GM12878 (cell line): ENCODE data around the gene PTPRN2.

Experiments used
- BRCA1 ChIP-seq: IDR thresholded peaks from 2 replicates; pipeline ENCODE4 v1.6.1; 2011; ENCODE audit warnings: low read depth, low read length, improper control_type of control experiment
- CBX5 ChIP-seq: sonication (generic); IDR thresholded peaks from 2 replicates; pipeline ENCODE4 v1.6.1; 2016; ENCODE audit warnings: low read depth, moderate library complexity, mild to moderate bottlenecking, inconsistent platforms
- CREM ChIP-seq: IDR thresholded peaks from 2 replicates; pipeline ENCODE4 v1.6.1; 2014; ENCODE audit warnings: antibody characterized with exemption, low read depth
- HDGF ChIP-seq: fragments of 450-650 bp; IDR thresholded peaks from 2 replicates; pipeline ENCODE4 v1.6.1; 2016; ENCODE audit warnings: antibody characterized with exemption
- MXI1 ChIP-seq: fragments of 150-350 bp; IDR thresholded peaks from 2 replicates; pipeline ENCODE4 v1.6.1; 2011; ENCODE audit warnings: low read depth, mild to moderate bottlenecking, inconsistent platforms, low read length, improper control_type of control experiment
- MYC ChIP-seq: IDR thresholded peaks from 2 replicates; pipeline ENCODE4 v1.6.1; 2011; ENCODE audit warnings: mild to moderate bottlenecking, low read length, moderate library complexity, inconsistent platforms; ENCODE audit not compliant: insufficient read depth, insufficient replicate concordance, insufficient read length, severe bottlenecking
- POLR2AphosphoS5 ChIP-seq: IDR thresholded peaks from 2 replicates; pipeline ENCODE4 v1.6.1; 2011; ENCODE audit warnings: mild to moderate bottlenecking, low read length, inconsistent platforms
- RAD21 ChIP-seq: IDR thresholded peaks from 2 replicates; pipeline ENCODE4 v1.6.1; 2011; ENCODE audit warnings: mild to moderate bottlenecking, low read depth, low read length, moderate library complexity; ENCODE audit not compliant: insufficient read depth
- SKIL ChIP-seq: fragments of 450-650 bp; IDR thresholded peaks from 2 replicates; pipeline ENCODE4 v1.6.1; 2017; ENCODE audit warnings: mild to moderate bottlenecking, low read depth, inconsistent platforms; ENCODE audit not compliant: poor library complexity, severe bottlenecking
- SRF ChIP-seq, 2 experiments: IDR thresholded peaks; 2 replicates each; pipeline ENCODE4 v1.6.1; 2011; ENCODE audit warnings: low read depth in 2 of 2, low read length in 2 of 2, mild to moderate bottlenecking in 1 of 2, moderate library complexity in 1 of 2
- TF ChIP-seq, protein P1 (sequence below), 3 experiments: IDR thresholded peaks in 2 of 3; conservative IDR thresholded peaks in 1 of 3; 2 replicates each; pipeline ENCODE4 v1.5.1; 2011; ENCODE audit warnings: low read depth in 3 of 3, low read length in 3 of 3, mild to moderate bottlenecking in 3 of 3, control low read depth in 2 of 3, moderate library complexity in 2 of 3, inconsistent platforms in 1 of 3, mixed read lengths in 1 of 3; ENCODE audit not compliant: control insufficient read depth in 2 of 3, insufficient read depth in 1 of 3; ENCODE audit errors: extremely low read depth in 1 of 3
- TF ChIP-seq, protein P2 (sequence below): IDR thresholded peaks from 2 replicates; pipeline ENCODE4 v1.6.1; 2011; ENCODE audit warnings: low read depth, low read length, improper control_type of control experiment, borderline replicate concordance
- TF ChIP-seq, protein P3 (sequence below): IDR thresholded peaks from 2 replicates; pipeline ENCODE4 v1.6.1; 2012; ENCODE audit warnings: mild to moderate bottlenecking, low read depth, low read length

DNA sequence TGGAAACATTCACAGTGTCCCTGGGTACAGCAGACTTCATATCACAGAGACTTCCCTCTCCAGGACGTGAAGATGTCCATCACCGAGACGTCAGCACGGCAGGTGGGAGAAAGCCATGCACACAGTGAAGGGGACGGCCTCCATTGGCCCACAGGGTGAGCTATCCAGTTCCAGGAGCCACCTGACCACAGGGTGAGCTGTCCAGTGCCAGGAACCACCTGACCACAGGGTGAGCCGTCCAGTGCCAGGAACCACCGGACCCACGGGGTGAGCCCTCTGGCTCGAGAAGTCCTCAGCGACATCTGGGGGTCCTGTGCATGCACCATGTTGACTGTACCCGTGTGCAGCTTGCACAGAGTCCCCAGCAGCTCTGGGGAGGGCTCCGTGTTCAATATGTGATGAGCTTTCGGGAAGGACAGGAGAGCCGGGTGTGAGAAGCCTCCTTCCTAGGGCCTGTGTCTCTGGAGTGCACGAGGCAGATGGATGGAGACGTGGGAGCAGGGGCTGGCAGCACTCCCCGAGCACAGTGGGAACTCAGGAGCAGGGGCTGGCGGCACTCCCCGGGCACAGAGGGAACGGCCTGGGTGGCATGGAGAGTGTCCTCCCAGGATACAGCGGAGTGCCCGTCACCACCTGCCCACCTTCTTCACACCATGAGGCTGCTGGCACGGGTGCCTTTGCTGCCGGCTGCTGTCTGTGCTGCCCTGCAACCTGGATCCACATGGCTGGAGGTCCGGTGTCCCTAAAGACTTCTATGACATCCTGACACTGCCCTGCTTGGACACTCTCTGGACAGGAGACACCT, 634.6 kb downstream of the PTPRN2 start:
- TF ChIP-seq CREM: no peak
- TF ChIP-seq MXI1: no peak
- TF ChIP-seq SKIL: no peak
- no peak for TF ChIP-seq RAD21
- TF ChIP-seq POLR2AphosphoS5: no peak
- TF ChIP-seq MYC: no peak
- TF ChIP-seq, protein P1, sequence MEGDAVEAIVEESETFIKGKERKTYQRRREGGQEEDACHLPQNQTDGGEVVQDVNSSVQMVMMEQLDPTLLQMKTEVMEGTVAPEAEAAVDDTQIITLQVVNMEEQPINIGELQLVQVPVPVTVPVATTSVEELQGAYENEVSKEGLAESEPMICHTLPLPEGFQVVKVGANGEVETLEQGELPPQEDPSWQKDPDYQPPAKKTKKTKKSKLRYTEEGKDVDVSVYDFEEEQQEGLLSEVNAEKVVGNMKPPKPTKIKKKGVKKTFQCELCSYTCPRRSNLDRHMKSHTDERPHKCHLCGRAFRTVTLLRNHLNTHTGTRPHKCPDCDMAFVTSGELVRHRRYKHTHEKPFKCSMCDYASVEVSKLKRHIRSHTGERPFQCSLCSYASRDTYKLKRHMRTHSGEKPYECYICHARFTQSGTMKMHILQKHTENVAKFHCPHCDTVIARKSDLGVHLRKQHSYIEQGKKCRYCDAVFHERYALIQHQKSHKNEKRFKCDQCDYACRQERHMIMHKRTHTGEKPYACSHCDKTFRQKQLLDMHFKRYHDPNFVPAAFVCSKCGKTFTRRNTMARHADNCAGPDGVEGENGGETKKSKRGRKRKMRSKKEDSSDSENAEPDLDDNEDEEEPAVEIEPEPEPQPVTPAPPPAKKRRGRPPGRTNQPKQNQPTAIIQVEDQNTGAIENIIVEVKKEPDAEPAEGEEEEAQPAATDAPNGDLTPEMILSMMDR (IDR thresholded peaks at IDR 0.05 in 2 of 3, conservative IDR thresholded peaks at IDR 0.05 in 1 of 3; ENCODE audit: control insufficient read depth in 2 of 3, extremely low read depth in 1 of 3, insufficient read depth in 1 of 3, low read depth in 3 of 3, low read length in 3 of 3): no peak
- TF ChIP-seq CBX5: no peak
- TF ChIP-seq, protein P2, sequence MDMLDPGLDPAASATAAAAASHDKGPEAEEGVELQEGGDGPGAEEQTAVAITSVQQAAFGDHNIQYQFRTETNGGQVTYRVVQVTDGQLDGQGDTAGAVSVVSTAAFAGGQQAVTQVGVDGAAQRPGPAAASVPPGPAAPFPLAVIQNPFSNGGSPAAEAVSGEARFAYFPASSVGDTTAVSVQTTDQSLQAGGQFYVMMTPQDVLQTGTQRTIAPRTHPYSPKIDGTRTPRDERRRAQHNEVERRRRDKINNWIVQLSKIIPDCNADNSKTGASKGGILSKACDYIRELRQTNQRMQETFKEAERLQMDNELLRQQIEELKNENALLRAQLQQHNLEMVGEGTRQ: no peak
- TF ChIP-seq BRCA1: no peak
- TF ChIP-seq HDGF: no peak
- TF ChIP-seq, protein P3, sequence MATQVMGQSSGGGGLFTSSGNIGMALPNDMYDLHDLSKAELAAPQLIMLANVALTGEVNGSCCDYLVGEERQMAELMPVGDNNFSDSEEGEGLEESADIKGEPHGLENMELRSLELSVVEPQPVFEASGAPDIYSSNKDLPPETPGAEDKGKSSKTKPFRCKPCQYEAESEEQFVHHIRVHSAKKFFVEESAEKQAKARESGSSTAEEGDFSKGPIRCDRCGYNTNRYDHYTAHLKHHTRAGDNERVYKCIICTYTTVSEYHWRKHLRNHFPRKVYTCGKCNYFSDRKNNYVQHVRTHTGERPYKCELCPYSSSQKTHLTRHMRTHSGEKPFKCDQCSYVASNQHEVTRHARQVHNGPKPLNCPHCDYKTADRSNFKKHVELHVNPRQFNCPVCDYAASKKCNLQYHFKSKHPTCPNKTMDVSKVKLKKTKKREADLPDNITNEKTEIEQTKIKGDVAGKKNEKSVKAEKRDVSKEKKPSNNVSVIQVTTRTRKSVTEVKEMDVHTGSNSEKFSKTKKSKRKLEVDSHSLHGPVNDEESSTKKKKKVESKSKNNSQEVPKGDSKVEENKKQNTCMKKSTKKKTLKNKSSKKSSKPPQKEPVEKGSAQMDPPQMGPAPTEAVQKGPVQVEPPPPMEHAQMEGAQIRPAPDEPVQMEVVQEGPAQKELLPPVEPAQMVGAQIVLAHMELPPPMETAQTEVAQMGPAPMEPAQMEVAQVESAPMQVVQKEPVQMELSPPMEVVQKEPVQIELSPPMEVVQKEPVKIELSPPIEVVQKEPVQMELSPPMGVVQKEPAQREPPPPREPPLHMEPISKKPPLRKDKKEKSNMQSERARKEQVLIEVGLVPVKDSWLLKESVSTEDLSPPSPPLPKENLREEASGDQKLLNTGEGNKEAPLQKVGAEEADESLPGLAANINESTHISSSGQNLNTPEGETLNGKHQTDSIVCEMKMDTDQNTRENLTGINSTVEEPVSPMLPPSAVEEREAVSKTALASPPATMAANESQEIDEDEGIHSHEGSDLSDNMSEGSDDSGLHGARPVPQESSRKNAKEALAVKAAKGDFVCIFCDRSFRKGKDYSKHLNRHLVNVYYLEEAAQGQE: no peak
- no peak for TF ChIP-seq SRF (IDR thresholded peaks at IDR 0.05; ENCODE audit: low read depth in 2 of 2, low read length in 2 of 2)
